Measurements from ENCODE around the gene MAP3K12.

DNA sequence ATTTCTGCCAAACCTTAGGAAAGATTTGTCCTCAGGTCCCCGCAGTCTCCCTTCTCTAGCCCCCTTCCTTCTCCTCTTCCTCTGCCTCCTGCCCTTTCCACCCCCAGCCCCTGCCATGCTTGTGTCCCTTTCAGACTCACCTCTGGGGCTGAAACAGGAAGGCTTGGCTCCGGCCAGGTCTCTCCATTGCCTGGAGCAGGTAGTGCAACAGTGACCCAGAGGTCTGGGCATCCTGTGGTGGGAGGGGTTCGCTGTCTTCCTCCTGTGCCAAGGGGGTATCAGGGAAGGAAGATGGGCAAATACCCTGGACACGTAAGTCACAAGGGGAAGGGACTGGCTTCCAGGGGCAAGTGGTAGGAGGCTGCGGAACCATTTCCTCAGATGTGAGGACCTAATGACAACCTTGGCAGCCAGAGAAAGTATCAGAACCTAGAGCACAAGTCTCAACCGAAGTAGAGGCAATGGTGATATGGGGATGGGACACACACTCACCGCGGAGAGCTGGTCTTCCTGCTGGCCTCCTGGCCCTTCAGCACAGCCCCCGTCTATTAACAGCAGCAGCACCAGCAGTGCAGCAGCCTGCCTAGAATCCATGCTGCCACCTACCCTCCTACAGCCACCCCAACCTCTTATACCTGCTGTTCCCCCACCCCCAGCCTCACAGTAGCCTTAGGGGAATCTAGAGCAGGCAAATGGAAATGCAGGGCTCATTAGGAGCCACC, 7.8 kb upstream of the MAP3K12 start, which contains the start of gene NPFF:
- no peak for TF ChIP-seq EZH2 (IDR thresholded peaks at IDR 0.05; ENCODE audit: borderline replicate concordance)
- no peak for TF ChIP-seq CTCF (IDR thresholded peaks at IDR 0.05; ENCODE audit: poor library complexity)

Measured in hepatocyte (in vitro differentiated cells).